NT2/D1 (cell line): ENCODE results near the gene TBC1D22B.
"Not testable (repeated sequence)": the region's sequence is repeated elsewhere in the genome, so short reads cannot be mapped to it uniquely, and the experiment has no call there.

Source experiments
- SUZ12 ChIP-seq: IDR thresholded peaks from 2 replicates; pipeline ENCODE4 v1.6.1; 2011; ENCODE audit not compliant: insufficient read length, insufficient read depth; ENCODE audit errors: extremely low read depth
- YY1 ChIP-seq: IDR thresholded peaks from 2 replicates; pipeline ENCODE4 v1.6.1; 2011; ENCODE audit not compliant: insufficient read length, insufficient read depth

DNA sequence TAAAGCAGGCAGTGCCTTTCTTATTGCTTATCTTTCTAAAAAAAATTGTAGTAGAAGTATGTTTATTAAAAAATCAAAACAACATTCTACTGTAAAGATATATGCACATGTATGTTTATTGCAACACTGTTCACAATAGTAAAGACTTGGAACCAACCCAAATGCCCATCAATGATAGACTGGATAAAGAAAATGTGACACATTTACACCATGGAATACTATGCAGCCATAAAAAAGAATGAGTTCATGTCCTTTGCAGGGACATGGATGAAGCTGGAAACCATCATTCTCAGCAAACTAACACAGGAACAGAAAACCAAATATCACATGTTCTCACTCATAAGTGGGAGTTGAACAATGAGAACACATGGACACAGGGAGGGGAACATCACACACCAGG lies 40.1 kb downstream of the TBC1D22B start:
- not testable (repeated sequence) for TF ChIP-seq SUZ12, YY1
